Activated T-cell treated with anti-CD3 and anti-CD28 coated beads, Interleukin-2, amount 50 U/mL, for 1 hour (primary cell): Measurements from ENCODE around the gene CTXN3.

ENCODE experiments used
- DNase-seq: peaks from one replicate; pipeline ENCODE4 v3.0.0-alpha.2; 2020

The CTXN3 gene

DNA sequence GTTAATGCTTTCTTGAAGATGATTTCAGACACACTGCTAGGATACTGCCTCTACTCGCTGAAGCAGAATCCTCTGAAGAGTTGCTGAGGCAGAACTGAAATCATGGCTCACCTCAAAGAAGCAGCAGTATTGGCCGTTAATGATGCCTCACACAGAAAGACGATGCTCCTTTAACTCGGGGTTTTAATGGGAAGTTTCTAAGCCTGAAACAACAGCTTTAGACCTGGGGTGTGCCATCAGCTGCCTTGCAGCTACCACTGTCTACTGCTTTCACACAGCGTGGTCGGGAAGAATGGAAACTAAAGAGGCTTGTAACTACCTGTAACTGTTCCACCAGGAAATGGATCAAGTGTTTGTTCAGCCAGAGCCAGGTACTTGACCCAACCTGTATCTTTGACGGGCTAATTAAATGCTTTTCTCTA is at the start of gene CTXN3:
TSS of gene CTXN3 (plus strand) at position 65 of the 422 bp plus-strand sequence. CDS start 8,440 bp downstream, outside the sequence.
- no peak for DNase-seq

DNA sequence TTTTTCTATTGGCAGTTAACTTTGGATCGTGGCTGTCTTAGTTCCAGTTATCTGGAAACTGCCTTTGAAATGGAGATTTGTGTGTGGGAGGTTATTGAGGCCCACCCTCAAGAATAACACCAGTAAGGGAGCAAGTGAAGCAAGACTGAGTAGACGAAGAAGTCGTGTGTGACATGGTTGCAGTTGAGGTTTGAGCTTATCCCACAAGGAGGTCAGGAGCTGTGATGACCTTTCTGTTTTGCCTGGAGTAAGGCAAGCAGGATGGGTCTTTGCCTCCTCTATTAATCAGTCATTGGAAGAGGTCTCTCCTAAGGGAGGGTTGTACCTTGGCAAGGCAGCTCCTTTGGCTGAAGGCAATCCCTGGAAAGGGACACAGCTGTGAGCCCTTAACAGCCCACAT is 49.6 kb upstream of the CTXN3 start:
- DNase-seq, result no peak

DNA sequence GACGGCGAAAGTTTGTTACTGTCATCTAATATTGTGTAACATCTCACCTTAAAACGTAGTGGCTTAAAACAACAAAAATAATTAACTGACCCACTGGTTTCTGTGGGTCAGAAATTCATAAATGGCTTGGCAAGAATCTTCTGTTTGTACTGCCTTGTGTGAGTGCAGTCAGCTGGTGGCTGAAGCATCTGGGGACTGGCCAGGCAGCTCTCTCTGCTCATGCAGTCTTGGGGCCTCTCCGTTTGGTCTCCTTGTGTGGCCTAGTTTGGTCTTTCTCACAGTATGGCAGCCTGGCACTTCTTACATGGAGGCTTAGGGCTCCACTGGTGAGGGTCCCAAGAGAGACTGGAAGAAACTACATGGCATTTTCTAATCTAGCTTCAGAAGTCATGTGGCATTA is 49.0 kb upstream of the CTXN3 start:
- DNase-seq, result no peak

DNA sequence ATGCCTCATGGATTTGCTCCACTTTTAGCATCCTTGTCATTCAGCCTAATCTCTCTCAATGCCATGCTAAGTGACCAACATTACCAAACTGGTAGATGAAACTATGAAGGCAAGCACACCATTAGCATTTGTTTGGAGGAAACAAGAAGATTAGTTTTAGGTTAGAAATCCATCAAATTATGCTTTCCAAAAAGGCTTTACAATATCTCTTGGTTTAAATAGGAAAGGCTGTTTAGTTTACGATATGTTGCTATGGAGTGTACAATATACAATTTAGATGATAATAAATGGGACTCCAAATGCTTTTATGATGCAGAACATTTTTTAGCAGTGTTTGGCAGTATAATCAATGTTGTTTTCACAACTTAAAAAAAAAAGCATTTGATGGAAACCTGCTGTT is 47.8 kb upstream of the CTXN3 start:
- no peak for DNase-seq

DNA sequence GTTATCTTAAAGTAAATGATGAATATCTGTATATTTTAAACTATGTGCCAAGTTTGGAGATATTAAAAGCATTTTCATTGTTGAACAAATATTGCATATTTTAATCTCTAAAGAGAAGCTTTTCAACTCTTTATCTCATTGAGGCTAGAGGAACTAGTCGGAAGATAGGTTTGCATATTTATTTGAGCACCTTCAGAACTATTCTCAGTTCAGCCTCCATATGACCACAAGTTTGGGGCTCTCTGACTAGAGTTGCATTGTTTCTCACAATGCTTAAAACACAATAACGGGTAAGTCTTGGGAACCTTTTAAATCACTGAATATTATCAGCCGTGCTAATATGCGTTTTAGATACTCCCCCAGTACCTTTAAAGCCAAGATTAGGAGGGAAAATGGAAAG is 47.3 kb upstream of the CTXN3 start:
- DNase-seq, result no peak

DNA sequence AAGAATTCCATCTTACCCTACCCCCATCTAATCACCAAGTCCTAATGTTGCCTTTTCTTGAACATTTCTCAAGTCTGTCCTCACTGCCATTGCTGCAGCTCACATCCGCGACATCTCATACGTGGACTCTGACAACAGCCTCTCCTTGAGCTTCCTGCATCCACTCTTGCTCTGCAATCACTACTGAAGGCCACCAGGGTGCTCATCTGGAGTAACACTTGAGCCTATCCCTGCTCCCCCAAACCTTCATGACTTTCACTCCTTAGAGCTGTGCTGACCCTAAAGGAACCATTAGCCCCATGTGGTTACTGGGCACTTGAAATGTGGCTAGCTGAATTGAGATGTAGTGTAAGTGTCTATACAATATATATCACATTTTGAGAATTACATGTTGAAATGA is 46.4 kb upstream of the CTXN3 start:
- no peak for DNase-seq

DNA sequence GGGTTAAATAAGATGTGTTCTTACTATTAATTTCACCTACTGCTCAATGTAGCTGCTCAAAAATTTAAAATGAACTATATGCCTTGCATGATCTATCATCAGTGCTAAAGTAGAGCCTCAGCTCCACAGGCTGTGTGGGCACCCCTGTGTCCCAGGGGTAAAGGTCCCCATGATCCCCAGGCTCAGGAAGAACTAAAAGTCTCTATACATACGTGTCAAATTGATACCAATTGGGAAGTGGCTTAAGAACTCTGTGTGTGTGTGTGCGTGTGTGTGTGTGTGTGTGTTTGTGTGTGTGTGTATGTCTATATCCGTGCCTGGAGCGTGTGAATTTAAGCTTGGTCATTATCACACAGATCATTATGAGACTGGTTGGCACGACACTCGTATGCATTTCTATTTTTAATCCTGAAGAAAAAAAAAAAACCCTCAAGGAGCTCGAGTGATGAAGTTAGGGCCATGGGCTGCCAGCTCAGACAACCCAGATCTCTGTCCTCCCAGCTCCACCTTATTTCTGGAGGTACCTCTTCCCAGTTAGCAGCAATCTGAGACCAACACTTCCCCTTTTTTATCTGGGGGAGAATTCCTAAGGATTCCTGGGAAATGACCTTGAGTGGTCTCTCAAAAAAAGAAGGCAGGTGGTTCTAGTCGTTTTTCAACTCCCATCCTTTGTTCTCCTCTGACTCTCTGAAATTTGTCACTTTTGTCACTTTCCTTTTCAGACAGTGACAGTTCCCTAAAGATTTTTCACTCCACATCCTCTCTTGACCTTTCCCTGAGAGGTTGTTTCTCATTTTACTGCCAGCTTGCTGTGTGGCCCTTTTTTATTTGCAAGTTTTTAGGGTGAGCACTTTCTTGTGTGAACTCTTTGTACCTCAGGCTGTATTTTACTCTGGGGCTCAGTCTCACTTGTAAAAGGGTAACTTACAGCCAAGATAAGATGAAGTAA is 45.7 kb upstream of the CTXN3 start:
- no peak for DNase-seq

DNA sequence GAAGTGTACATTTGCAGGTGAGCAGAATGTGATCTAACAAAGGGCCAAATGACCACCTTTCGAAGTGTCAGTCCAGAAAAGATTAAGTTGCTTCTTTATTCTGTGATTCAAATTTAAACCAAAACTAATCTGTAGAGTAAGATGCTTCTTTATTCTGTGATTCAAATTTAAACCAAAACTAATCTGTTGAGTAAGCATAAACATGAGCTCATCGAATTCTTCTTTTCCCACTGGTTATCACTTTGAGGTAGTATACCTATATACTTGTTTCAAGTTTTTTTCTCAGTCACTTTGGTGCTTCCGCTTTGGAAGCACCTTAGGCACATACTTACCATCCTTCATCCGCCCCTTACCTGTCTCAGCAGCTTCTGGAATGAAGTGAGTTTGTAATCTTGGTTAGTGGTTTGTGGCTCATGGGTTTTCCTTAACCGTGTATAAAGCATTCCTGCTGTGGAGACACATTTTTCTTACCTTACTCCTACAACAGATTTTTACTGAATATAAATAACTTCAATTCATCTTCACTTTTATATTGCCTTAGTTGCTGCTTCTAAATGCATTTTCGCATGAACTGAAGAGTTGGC is 40.7 kb upstream of the CTXN3 start:
- DNase-seq, result no peak

DNA sequence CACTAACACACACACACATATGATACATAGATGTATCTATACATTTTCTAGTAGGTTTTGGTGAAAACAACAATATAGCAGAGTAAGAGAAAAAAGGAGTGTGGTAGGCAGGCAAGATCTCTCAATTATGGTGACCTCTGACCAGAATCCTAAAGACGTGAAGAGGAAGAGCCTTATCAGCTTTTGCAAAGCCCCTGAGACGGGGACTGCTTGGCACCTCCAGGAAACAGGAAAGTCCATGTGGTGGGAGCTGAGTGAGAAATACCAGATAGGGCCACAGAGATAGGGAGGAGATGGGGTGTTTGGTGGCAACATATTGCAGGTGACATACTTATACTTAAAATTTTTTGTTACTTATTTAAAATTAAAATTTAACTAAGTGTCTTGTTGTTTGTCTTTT is 39.9 kb upstream of the CTXN3 start:
- DNase-seq, result no peak

DNA sequence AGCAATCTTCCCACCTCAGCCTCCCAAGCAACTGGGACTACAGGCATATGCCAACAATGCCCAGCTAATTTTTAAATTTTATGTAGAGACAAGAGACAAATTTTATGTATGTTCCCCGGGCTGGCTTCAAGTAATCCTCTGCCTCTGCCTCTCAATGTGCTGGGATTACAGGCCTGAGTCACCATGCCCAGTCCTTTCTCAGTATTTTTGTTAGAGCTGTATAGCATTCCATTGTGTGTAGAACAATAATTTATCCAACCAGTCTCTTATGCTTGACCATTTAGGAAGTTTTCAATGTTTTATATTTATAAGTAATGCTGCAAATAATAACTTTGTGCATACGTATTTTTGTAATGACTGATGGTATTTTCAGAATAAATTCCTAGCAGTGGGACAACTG is 38.9 kb upstream of the CTXN3 start:
- DNase-seq, result no peak

DNA sequence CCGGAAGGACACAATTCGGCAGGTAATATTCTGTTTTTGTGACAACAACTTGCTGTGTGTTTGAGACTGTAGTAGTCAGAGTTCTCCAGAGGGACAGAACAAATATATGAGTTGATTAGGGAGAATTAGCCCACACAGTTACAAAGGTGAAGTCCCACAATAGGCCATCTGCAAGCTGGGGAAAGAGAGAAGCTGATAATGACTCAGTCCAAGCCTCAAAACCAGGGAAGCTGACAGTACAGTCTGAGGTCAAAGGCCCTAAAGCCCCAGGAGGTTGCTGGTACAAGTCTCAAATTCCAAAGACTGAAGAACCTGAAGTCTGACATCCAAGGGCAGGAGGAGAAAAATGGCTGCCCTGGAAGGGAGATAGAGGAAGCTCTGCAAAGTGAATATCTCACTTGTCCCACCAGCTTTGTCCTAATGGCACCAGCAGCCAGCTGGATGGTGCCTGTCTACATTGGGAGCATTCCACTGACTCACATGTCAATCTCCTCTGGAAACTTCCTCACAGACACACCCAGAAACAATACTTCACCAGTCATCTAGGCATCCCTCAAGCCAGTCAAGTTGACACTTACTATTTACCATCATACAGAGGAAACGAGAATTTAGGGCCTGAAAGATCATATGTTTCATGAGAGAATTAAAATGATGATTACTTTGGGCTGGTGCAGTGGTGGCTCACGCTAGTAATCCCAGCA is 36.3 kb upstream of the CTXN3 start:
- no peak for DNase-seq

DNA sequence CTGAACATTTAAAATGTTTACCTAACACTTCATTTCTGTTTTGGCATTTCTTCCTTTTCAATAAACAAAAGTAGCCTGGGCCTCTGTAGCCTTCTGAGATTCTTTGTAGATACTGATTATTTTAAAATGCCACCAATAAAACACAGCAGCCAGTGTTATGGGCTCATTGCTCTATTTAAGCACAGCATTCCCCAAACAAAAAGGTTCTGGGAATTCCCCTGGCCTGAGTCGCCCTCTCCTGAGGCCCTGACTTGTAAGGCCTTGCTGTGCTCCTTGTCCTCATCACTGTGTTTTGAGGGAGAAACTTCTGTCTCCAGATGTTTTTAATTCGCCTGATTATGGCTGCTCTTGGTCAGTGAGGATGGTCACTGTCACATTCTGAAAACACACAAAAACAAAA is 33.0 kb upstream of the CTXN3 start:
- no peak for DNase-seq

DNA sequence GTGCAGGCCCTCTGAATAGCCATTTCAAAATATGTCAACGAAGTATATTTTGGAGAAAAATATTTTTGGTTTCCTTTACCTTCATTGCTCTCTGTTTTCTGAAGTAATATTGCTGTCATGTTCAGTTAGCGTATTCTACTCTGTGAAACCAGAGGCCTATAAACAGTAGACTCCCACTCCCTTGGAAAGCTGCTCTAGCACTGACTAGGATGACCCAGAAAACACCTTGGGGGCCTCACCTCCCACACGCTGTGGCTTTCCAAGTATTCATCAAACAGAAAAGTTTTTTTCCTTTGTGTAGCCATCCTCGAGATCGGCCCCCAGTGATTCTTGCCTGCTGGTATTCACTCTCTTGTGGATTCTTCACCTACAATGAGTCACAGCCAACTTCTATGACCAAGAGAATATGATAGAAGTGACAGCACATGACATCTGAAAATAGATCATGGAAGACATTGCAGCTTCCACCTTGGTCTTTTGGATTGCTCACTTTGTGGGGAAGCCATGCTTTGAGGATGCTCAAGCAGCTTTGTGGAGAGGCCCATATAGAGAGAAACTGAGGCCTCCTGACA is 28.9 kb upstream of the CTXN3 start:
- no peak for DNase-seq

DNA sequence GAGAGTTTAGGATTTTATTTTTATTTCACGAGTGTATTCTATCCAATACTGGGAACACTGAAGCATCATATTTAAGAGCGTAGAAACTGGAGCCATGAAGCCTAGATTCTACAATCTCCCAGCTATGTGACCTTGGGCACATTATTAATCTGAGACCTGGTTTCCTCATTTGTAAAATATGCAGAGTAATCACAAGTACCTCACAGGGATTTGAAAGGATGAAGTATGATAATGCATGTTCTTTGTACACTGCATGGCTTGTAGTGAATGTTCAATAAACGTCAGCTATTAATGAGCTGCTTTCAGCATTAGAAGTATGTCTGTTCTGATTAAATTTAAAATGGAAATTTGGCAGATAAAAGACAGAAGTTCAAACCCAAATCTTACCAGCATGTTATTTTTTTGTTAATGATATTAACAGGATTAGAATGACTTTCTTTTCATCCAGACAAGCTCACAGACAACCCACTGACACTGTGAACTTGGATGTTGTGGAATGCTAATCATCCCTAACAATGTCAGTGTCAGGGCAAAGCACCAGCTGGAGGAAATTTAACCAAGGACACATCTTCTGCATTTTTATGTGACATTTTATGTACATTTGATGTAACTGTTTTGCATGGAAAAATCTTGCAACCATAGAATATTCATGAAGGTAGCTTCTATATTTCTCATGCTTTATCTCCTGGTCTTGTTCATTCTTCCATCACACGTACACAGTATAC is 27.1 kb upstream of the CTXN3 start:
- no peak for DNase-seq

DNA sequence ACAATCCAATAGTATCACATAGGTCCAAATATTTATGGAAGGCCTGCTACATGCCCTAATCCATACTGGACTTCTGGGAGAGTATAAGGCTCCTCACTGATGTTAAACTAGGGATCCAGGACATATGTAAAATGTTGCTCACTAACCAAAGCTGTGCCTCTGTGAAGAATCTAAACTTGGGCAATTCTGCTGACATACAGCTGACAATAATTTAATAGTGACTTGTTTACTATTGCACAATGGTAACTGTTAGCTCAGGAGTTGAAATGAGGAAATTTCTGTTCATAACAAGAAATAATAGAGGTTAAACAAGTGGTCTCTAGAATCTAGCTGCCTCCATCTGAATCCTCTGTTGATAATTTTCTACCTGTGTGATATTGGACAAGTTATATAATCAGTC is 14.9 kb upstream of the CTXN3 start:
- DNase-seq, result no peak

DNA sequence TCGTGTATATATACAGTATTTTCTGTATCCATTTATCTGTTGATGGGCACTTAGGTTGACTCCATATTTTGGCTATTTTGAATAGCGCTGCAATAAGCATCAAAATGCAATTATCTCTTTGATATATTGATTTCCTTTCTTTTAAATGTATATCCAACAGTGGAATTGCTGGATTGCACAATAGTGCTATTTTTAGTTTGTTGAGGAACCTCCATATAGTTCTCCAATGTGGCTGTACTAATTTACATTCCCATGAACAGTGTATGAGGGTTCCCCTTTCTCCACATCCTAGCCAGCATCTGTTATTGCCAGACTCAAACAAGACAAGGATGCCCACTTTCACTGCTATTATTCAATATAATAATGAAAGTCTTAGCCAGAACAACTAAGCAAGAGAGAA is 9.1 kb upstream of the CTXN3 start:
- no peak for DNase-seq

DNA sequence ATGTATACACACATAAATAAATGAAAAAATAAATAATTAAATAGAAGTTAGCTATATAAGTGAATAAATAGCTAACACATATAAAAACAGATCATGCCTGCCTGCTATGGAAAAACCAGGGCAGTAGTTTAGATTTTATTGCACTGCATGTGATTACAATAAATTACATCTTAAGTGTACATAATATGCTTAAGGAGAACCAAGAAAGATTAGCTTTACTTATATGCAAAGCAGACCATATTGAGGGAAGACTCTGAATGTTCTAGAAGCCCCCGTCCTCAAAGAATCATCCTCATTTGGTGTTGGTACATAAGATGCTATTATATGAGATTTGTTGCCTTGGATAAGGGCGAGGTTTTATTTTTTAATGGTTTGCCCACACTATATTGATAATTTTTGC is 5.9 kb upstream of the CTXN3 start:
- no peak for DNase-seq

DNA sequence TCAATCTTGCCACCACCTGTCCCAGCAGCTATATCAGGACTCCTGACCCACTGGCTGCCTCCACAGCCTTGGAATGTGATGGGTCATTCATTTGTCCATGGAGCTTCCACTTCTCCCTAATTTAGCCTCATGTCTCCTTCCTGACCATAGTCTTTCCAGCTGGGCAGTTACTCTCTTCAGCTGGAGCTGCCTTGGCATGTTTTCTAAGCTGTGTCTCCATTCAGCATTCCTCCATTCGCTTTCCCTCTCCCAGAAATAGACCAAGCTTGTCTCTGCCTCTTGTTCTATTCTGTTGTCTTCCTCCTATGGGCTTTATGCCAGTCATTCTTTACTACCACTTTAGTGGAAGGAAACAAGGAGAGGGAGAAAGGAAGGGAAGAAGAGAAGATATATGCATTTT is 5.3 kb upstream of the CTXN3 start:
- DNase-seq, result no peak

DNA sequence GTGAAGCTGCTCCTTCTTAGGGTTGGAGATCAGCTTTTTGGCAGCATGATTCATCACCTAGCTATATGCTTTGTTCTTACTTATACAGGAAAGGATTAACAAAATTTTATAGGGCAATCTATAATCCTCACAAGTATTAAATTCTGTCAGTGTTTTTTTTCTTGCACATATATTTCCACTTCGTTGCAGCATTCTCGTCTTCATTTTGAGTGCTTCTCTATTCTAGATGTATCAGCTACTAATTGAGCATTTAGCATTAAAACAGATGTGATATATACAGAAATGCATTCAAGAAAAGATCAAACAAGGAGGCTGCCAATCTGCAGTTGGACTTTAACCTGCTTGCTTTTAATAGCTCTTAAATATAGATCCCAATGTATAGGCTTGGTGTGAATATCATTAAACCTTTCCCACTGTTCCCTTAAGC is 3.6 kb upstream of the CTXN3 start:
- DNase-seq, result no peak

DNA sequence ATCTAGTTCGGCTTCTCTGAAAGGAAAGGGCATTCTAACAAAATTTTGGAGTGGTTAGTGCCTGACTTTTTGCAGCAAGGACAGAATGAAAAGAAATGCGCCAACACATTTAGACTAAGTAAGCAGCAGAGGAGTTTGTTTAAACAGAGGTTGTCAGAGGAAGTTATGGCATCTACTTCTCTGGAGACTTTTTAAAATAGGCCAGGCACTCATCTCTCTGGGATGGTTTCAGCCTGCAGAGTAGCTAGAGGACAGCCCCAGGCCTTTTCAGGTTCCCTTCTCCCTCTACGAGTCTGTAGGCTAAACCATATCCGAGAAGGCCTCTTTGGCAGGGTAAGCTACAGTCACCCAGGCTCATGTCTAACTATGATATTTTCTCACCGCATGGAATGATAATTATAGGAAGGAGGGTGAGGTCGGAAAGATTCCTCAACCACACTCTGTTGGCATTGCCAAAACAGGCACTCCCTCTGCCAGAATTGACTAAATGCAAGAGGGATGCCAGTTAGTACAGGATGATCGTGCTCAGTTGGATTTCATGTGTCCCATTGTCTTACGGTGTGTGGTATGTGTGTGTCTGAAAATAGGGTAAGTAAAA is 1.4 kb upstream of the CTXN3 start:
- DNase-seq, result no peak

DNA sequence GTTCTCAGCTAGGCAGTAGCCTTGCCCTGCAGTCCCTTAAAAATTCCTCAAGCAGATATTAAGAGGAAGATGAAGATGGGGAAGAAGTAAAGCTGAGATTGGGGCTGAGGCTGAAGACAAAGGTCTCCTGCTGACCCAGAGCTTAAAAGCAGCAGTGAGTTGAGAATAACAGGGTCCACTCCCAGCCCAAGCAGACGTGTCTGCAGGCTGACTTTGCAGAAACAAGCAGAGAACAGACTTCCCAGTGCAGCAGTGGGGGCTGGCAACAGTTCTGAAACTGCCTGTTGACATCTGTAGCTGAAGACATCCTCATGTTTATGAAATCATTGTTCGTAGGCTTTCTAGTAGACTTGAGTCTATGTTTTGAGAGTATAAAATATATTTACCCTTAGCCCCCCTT is 1.1 kb downstream of the CTXN3 start:
- DNase-seq, result no peak

DNA sequence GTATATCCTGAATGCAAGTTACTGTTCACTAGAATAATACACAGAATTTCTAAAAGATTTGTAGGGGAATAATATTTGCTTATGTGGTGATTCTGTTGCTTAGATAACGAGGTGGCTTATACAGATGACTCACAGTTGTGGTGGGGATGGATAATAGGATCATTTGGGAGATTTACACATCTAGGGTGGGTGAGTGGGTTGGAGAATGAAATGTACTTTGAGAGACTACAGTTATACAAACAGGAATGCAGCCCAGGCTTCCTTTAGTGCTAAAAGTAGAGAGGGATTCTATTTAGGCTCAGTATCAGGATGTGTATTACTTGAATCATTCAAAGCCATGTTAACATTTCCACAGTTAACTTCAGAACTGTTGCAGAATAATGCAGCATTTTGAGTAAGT is 1.8 kb downstream of the CTXN3 start:
- no peak for DNase-seq
